ENCODE data around the gene GLRX3.

GLRX3 gene

GRCh38 chr10:130159192-130159794 is 23.1 kb downstream of the GLRX3 start:
- TF ChIP-seq, protein P1, sequence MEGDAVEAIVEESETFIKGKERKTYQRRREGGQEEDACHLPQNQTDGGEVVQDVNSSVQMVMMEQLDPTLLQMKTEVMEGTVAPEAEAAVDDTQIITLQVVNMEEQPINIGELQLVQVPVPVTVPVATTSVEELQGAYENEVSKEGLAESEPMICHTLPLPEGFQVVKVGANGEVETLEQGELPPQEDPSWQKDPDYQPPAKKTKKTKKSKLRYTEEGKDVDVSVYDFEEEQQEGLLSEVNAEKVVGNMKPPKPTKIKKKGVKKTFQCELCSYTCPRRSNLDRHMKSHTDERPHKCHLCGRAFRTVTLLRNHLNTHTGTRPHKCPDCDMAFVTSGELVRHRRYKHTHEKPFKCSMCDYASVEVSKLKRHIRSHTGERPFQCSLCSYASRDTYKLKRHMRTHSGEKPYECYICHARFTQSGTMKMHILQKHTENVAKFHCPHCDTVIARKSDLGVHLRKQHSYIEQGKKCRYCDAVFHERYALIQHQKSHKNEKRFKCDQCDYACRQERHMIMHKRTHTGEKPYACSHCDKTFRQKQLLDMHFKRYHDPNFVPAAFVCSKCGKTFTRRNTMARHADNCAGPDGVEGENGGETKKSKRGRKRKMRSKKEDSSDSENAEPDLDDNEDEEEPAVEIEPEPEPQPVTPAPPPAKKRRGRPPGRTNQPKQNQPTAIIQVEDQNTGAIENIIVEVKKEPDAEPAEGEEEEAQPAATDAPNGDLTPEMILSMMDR (IDR thresholded peaks at IDR 0.05; ENCODE audit: borderline replicate concordance, control extremely low read depth, extremely low read depth, insufficient read depth, missing control alignments), result no peak
- no peak for DNase-seq (ENCODE audit: low spot score)
- in situ Hi-C loops (cut with MboI; ENCODE audit: low sequenced_read_pairs, unreplicated experiment), result no loop called here

GRCh38 chr10:130160775-130161174 is 24.6 kb downstream of the GLRX3 start:
- no peak for DNase-seq (ENCODE audit: low spot score)
- in situ Hi-C loops (cut with MboI; ENCODE audit: low sequenced_read_pairs, unreplicated experiment), result no loop called here
- TF ChIP-seq, protein P1 (IDR thresholded peaks at IDR 0.05; ENCODE audit: borderline replicate concordance, control extremely low read depth, extremely low read depth, insufficient read depth, missing control alignments), result no peak

DNA sequence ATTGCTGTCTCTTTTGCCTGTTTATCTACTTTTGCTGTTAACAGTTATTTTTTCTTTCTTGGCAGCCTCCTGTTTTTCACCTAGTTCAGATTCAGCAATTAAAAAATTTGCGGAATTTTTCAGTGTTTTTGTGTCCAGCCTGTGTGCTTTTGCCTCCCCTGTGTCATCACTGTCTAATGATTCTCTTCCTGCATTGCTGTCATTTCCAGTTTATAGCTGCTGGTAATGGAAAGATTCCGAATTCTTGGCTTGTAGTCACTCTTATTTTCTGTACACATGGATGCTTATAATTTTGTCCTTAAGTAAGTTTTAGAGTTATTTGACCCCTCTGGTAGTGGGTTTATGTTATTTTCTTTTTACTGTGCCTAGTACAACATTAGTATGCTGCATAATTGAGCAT is 25.1 kb downstream of the GLRX3 start:
- in situ Hi-C loops (cut with MboI; ENCODE audit: low sequenced_read_pairs, unreplicated experiment), result no loop called here
- no peak for DNase-seq (ENCODE audit: low spot score)
- TF ChIP-seq, protein P1 (IDR thresholded peaks at IDR 0.05; ENCODE audit: borderline replicate concordance, control extremely low read depth, extremely low read depth, insufficient read depth, missing control alignments), result no peak

DNA sequence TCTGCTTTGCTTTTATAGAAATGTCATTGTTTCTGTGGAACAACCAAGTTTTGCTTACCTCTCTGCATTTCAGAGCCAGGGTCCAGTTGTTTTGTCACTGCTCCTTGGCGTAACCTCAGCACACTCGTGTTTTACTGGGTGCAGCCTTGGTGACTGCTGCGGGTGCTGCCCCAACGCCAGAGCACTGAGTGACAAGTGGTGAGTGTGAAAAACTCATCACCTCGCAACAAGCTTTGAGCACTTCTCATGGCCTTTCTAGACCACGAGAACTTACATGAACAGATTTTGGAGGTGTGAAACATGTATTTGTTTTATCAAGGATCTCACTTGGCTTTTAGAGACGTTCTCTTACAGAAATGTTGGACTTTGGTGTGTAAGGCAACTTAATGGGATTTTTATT is 31.0 kb downstream of the GLRX3 start:
- in situ Hi-C loops (cut with MboI; ENCODE audit: low sequenced_read_pairs, unreplicated experiment), result no loop called here

GRCh38 chr10:130167707-130168106 is 31.5 kb downstream of the GLRX3 start:
- in situ Hi-C loops (cut with MboI; ENCODE audit: low sequenced_read_pairs, unreplicated experiment), result no loop called here
- DNase-seq (ENCODE audit: low spot score), result no peak

More for the DNA sequence above, 31.0 kb downstream of the GLRX3 start:
- TF ChIP-seq, protein P1 (IDR thresholded peaks at IDR 0.05; ENCODE audit: borderline replicate concordance, control extremely low read depth, extremely low read depth, insufficient read depth, missing control alignments), result no peak
- DNase-seq (ENCODE audit: low spot score), result no peak

DNA sequence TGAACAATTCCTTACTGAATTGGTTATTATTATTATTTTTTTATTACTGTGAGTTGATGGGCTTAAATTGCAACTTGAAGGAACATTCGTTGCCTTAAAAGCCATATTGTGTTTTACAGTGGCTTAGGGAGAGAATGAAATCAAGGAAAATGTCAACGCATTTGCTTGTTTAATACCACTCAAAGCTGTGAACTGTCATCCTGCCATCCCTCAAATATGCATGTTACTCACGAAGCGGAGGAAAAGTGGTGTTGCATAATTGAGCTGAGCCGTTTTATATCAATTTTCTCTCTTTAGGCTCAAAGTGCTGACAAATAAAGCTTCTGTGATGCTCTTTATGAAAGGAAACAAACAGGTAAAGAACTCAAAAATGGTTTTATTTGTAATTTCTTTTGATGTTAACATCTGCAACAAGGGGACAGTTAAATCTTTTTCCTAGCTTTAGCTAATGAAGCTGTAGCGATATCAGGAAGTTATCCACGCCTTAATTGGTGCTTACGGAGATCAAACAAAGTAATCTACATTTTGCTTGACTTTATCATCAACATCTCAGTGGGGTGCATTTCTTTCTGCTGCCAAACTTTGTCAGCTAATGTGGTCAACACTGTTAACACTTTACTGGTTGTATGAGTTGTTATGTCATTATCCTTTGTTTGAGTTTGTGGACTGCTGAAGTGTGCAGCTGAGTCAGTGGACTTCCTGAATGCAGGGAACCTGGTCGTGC is 33.1 kb downstream of the GLRX3 start:
- TF ChIP-seq, protein P1 (IDR thresholded peaks at IDR 0.05; ENCODE audit: borderline replicate concordance, control extremely low read depth, extremely low read depth, insufficient read depth, missing control alignments), result no peak
- in situ Hi-C loops (cut with MboI; ENCODE audit: low sequenced_read_pairs, unreplicated experiment), result no loop called here
- no peak for DNase-seq (ENCODE audit: low spot score)

More at GRCh38 chr10:130167707-130168106, 31.5 kb downstream of the GLRX3 start:
- TF ChIP-seq, protein P1 (IDR thresholded peaks at IDR 0.05; ENCODE audit: borderline replicate concordance, control extremely low read depth, extremely low read depth, insufficient read depth, missing control alignments), result no peak

All from GM13976 (cell line).